Activated CD8-positive, alpha-beta T cell treated with anti-CD3 and anti-CD28 coated beads for 36 hours (primary cell): Measurements from ENCODE around the gene ETV6. TPM values are rescaled to one million over a fixed set of nuclear protein-coding genes. Genes with fewer than 3 reads are reported as not detected.

Source experiments
- ATAC-seq: fragments of 200-7000 bp; cut with Tn5 transposase; one replicate; pipeline ENCODE4 v1.10.0; 2021; ENCODE audit warnings: mild to moderate bottlenecking, moderate library complexity
- CTCF ChIA-PET: fragments of 350-600 bp; sonication (Branson Sonifier 250); formaldehyde crosslinking; loops from one replicate; lab custom pipeline; 2021; ENCODE audit warnings: antibody characterized with exemption; lab: Charles Lee
- POLR2A ChIA-PET: fragments of 350-600 bp; sonication (Branson Sonifier 250); formaldehyde crosslinking; loops from one replicate; lab custom pipeline; 2021; ENCODE audit warnings: antibody characterized with exemption; lab: Charles Lee
- DNase-seq: peaks from one replicate; pipeline ENCODE4 v3.0.0-alpha.2; 2020
- H3K27ac Mint-ChIP-seq: one replicate; pipeline ENCODE4 v1.8.0; 2021; ENCODE audit warnings: mild to moderate bottlenecking, mixed read lengths
- H3K27me3 Mint-ChIP-seq: one replicate; pipeline ENCODE4 v1.8.0; 2021; ENCODE audit warnings: mixed read lengths
- H3K36me3 Mint-ChIP-seq: one replicate; pipeline ENCODE4 v1.8.0; 2021; ENCODE audit warnings: low read depth, mixed read lengths
- H3K4me1 Mint-ChIP-seq: one replicate; pipeline ENCODE4 v1.8.0; 2021; ENCODE audit warnings: low read depth, mixed read lengths
- H3K4me3 Mint-ChIP-seq: one replicate; pipeline ENCODE4 v1.8.0; 2021; ENCODE audit warnings: mild to moderate bottlenecking, moderate library complexity, mixed read lengths
- H3K9me3 Mint-ChIP-seq: one replicate; pipeline ENCODE4 v1.8.0; 2021; ENCODE audit warnings: mixed read lengths
- CTCF ChIP-seq: fragments of 200-600 bp; IDR thresholded peaks from one replicate; pipeline ENCODE4 v1.8.0; 2022; ENCODE audit warnings: antibody characterized with exemption, mild to moderate bottlenecking
- intact Hi-C: fragments of 100-400 bp; cut with micrococcal nuclease; formaldehyde crosslinking; loops from one replicate; pipeline ENCODE4 v1.10.0; 2022
- total RNA-seq, 2 experiments: library from RNA; stranded (reverse); gene quantifications; one replicate each; pipeline ENCODE4 v1.2.3, GENCODE V29; 2021

ETV6 gene
- total RNA-seq, 2 experiments from 2014 or later: 20.5 to 22.7 TPM

GRCh38 chr12:11714626-11715025 is 65.2 kb downstream of the ETV6 start:
- ATAC-seq (no peak), DNase-seq (no peak)
- Mint-ChIP-seq H3K36me3 (peaks cover 10% of the 10 kb centered on the region), H3K27me3 (no peaks in the 10 kb centered on the region), H3K27ac (no peak overlapping the region), H3K4me1 (peaks cover 35% of the 10 kb centered on the region), H3K9me3 (no peaks in the 10 kb centered on the region), H3K4me3 (no peak overlapping the region)
- POLR2A ChIA-PET: no interaction called here
- CTCF ChIA-PET: interaction anchor here (0.7 to 1.0 kb wide), 2 partner anchors 12 to 134 kb away, joined by 3 to 4 read pairs; no protein-coding TSS in a partner anchor
- TF ChIP-seq CTCF: no peak
- intact Hi-C loops: no loop called here

- no peak for ATAC-seq
- peaks cover 11% of the 10 kb centered on the region for H3K36me3 Mint-ChIP-seq
- H3K27me3 Mint-ChIP-seq: no peaks in the 10 kb centered on the region
- H3K4me1 Mint-ChIP-seq: peaks cover 40% of the 10 kb centered on the region
- ChIA-PET CTCF (no interaction called here), POLR2A (no interaction called here)
- H3K4me3 Mint-ChIP-seq: no peak overlapping the region
- no peak for DNase-seq
- no peaks in the 10 kb centered on the region for H3K9me3 Mint-ChIP-seq
- intact Hi-C loops: no loop called here
- no peak for TF ChIP-seq CTCF
- no peak overlapping the region for H3K27ac Mint-ChIP-seq
Observed at GRCh38 chr12:11715621-11716020, 66.1 kb downstream of the ETV6 start.

DNA sequence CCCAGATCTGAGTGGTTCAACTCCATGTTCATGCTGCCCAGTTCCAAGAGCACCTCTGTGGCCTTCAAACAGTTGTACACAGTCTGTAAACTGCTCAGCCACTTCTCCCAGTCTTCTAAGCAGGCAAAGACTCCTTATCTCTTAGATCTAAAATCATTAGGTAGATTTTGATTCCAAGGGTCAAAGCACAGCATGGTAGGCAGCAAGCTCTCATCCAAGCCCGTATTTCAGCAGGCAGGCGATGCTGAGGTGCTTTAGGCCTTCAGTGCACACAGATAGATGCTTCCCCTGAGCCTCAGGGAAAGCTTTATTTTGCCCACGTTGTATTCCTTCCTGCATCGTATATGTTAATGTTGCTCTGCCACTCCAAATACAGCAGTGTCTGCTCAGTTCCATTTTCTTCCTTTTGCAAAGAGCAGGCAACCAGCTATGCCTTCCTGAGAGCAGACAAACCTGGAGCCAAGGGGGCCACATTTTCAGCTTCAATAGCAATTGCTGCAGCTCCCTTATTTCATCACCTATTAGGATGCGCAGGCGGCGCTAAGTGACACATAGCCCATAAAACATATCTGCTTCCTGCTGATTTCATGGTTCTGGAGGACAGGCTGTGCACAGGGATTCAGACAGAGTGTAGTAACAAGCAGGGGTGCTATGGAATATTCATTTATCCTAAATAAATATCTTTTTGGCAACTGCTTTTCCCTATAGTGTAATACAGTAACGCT is 67.5 kb downstream of the ETV6 start:
- CTCF ChIA-PET: interaction anchor here (2.2 kb wide), 1 partner anchor 14 kb away, joined by 6 read pairs; no protein-coding TSS in a partner anchor
- ATAC-seq: no peak
- POLR2A ChIA-PET: interaction anchor here (0.7 to 1.1 kb wide), 2 partner anchors 10 to 1007 kb away, joined by 3 to 4 read pairs; no protein-coding TSS in a partner anchor
- H3K4me1 Mint-ChIP-seq: peaks cover 32% of the 10 kb centered on the region
- H3K9me3 Mint-ChIP-seq: no peaks in the 10 kb centered on the region
- intact Hi-C loops: no loop called here
- no peak overlapping the region for H3K27ac Mint-ChIP-seq
- no peak for TF ChIP-seq CTCF
- no peak overlapping the region for H3K4me3 Mint-ChIP-seq
- no peak for DNase-seq
- no peaks in the 10 kb centered on the region for H3K27me3 Mint-ChIP-seq
- peaks cover 14% of the 10 kb centered on the region for H3K36me3 Mint-ChIP-seq

- DNase-seq (no peak), ATAC-seq (no peak)
- H3K9me3 Mint-ChIP-seq: no peaks in the 10 kb centered on the region
- TF ChIP-seq CTCF: no peak
- POLR2A ChIA-PET: no interaction called here
- CTCF ChIA-PET: interaction anchor here (2.2 kb wide), 1 partner anchor 13 kb away, joined by 6 read pairs; no protein-coding TSS in a partner anchor
- H3K36me3 Mint-ChIP-seq: peaks cover 14% of the 10 kb centered on the region
- no peak overlapping the region for H3K27ac Mint-ChIP-seq
- no peaks in the 10 kb centered on the region for H3K27me3 Mint-ChIP-seq
- intact Hi-C loops: no loop called here
- no peak overlapping the region for H3K4me3 Mint-ChIP-seq
- peaks cover 29% of the 10 kb centered on the region for H3K4me1 Mint-ChIP-seq
Observed at GRCh38 chr12:11717519-11717961, 68.1 kb downstream of the ETV6 start.

- H3K36me3 Mint-ChIP-seq: peaks cover 12% of the 10 kb centered on the region
- H3K4me3 Mint-ChIP-seq: no peak overlapping the region
- H3K4me1 Mint-ChIP-seq: peaks cover 25% of the 10 kb centered on the region
- no peak for ATAC-seq
- no peak for TF ChIP-seq CTCF
- POLR2A ChIA-PET: no interaction called here
- no peak for DNase-seq
- no peak overlapping the region for H3K27ac Mint-ChIP-seq
- intact Hi-C loops: no loop called here
- no peaks in the 10 kb centered on the region for H3K9me3 Mint-ChIP-seq
- CTCF ChIA-PET: interaction anchor here (1.3 to 2.2 kb wide), 2 partner anchors 13 to 55 kb away, joined by 3 to 6 read pairs; no protein-coding TSS in a partner anchor
- H3K27me3 Mint-ChIP-seq: no peaks in the 10 kb centered on the region
Observed at GRCh38 chr12:11718105-11718504, 68.6 kb downstream of the ETV6 start.
